Stimulated activated CD4-positive, alpha-beta T cell treated with anti-CD3 and anti-CD28 coated beads, Interleukin-1b, Interleukin-23, amount 100 ng/mL, for 1 hour (primary cell): ENCODE results near the gene OR10A4.
"Not testable (repeated sequence)": the region's sequence is repeated elsewhere in the genome, so short reads cannot be mapped to it uniquely, and the experiment has no call there.

ENCODE experiments used
- DNase-seq, 2 donors: peaks; one replicate each; pipeline ENCODE4 v3.0.0-alpha.2; 2020; ENCODE audit warnings: low read depth in 2 of 2

Gene OR10A4

DNA sequence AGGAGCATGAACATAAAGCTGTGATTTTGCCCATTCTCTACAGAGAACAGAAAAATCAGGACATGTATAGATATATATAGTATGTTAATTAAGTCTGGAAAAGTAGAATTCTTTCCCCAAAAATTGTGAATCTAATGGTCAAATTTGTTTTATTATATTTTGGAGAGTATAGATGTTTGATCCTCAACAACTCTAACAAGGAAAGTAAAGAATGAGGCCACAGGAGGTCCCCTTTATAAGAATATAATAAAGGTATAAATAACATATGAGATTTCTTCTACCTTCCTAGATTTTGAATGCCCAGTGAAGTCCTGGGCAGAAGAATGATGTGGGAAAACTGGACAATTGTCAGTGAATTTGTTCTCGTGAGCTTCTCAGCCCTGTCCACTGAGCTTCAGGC lies at the start of gene OR10A4:
Gene OR10A4 (plus strand): TSS at position 301 of the 400 bp plus-strand sequence. CDS start 23 bp downstream, at position 324.
- no peak for DNase-seq

DNA sequence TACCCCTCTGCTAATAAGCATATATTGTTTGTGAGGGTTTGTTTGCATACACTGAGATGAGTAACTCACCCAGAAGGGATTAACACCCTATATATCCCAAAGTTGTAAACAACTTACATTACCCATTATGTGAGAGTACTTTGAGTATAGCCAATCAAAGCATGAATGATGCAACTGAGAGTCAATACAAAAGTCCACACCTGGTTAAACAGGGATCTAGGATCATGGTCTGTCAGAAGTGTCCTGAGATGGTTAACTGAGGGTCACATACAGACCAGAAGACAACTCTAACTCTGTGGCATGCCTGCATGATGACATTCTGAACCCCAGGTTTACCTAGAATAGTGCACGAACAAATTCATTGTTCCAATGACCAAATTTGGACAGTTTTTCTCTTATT lies 48.3 kb upstream of the OR10A4 start:
- no peak for DNase-seq

- DNase-seq: no peak
Measured at GRCh38 chr11:6833356-6833755, 43.1 kb upstream of the OR10A4 start.

DNA sequence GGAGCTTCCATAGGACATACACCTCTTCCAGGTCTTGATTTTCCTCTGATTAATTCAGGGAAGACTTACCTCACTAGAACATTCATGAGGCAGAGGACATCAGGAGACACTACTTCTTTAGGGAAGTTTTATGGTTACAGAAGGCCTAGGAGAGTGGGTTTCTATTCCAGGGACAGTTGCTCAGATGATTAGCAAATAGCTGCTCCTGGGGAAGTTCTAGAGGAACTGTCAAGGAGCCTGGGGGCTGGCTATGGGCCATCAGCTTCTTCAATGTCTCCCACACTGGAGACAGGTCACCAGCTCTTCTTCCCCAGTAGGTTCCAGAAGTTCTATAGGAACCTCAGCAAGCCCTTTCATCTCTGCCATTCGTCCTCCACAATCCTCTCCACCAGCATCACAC lies 42.4 kb upstream of the OR10A4 start:
- DNase-seq: no peak

DNA sequence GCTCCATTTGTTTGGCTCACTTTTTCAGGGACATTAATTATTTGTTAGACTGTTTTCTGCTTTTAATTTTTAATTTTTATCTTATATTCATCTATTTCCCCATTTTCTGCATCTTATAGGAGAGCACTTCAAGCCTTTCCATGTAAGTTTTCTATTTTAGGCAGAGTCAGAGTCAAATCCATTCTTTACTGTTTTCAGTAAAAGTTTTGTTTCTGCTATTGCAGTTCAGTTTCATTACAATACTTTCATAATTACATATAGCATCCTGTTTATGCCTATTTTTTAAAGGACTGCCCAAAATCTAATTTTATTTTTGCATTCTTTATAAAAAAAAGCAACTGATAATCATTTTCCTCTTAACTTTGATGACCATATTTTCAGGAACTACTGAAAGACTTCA lies 34.7 kb upstream of the OR10A4 start:
- DNase-seq: no peak

DNA sequence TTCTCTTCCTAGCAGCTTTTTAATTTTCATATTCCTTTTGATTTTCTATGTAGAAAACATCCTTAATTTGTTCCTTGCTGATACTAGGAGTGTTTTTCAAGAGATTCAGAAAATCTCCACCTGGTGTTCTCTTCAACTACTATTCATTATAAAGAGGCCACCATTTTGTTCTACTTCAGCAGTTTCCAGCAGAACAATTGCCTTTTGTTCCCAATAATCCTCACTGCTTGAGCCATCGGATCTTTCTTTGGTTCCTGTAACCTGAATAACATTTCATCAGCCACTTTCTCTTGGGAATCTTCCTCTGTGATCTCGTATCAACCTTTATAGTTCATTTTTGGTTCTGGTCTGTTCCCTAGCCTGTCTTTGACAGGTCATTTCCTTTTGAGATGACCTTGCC lies 32.8 kb upstream of the OR10A4 start:
- DNase-seq: no peak

- no peak for DNase-seq
Measured at GRCh38 chr11:6844356-6844755, 32.1 kb upstream of the OR10A4 start.

GRCh38 chr11:6845383-6845782 lies 31.0 kb upstream of the OR10A4 start, which contains the start of gene OR10A5:
TSS of gene OR10A5 (plus strand) at chr11:6845683. CDS start at chr11:6845683, 0 bp downstream.
- no peak for DNase-seq

DNA sequence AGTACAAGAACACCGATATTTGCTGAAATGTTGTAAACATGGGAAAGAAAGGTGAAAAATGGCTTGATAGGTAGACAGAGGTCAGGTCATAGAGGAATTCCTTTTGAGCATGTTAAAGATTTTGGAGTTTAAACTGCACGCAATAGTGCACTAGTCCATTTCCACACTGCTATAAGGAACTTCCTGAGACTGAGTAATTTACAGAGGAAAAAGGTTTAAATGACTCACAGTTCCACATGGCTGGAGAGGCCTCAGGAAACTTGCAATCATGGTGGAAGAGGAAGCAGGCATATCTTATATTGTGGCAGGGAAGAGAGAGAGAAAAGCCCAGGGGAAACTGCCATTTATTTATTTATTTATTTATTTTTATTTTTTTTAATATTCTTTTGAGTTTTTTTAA lies 25.9 kb upstream of the OR10A4 start:
- DNase-seq: no peak

DNA sequence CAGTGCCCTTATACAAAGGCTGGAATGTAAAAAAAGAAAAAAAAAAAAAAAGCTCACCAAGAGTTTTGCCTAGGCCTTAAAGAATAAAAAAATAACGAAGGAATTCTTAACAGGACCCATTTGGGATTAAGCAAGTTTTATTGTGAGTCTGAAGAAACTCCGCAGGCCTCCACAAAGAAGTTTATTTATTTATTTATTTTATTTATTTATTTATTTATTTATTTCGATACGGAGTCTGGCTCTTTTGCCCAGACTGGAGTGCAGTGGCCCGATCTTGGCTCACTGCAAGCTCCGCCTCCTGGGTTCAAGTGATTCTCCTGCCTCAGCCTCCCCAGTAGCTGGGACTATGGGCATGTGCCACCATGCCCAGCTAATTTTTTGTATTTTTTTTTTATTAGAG lies 21.6 kb upstream of the OR10A4 start:
- DNase-seq: not testable (repeated sequence)

DNA sequence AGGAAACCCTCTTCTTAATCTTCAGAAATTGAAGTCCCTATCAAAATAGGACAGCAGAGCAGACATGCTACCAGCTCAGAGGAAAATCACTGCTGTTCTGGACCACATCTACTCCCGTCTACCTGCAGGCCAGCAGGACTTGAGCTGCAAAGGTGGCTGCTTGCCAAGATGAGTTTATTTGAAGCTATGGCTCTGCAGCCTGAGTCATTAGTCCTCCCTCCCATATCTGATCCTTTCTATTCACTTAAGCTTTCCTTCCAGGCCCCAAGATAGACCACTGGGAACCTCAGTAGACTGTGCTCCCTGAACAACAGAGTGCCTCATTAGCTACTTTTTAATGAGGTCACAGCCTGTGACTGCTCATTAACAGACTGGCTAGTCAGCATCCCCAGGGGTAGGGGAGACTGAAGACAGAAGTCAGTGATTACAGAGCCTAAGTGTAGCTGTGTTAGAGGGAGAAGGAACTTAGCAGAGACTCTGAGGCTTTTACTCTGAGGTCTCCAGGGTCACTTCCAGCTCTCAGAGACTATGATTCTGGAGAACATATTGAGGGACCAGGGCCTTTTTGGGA lies 20.4 kb upstream of the OR10A4 start:
- DNase-seq: no peak

- no peak for DNase-seq
Measured at GRCh38 chr11:6856871-6857270, 19.6 kb upstream of the OR10A4 start.

DNA sequence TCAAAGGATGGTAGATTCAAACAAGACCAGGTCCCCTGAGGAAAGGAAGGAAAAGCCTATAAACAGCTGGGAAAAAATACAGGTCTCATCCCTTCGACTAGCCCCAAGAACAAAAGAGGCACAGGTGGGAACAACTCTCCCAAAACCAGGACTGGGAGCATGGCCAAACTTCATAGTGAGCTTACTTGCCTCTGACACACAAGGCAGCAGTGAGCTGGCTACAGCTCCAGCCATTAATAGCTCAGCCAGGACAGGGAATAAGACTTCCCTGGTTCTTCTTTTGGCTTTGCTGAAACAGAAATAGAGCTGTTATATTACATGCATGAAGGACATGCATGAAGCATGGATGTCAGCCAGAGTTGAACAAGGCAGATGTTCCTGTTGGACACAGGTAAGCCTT lies 13.5 kb upstream of the OR10A4 start, which contains the start of gene OR10A2:
Gene OR10A2 (plus strand): TSS at position 97 of the 400 bp plus-strand sequence. CDS start 6,698 bp downstream, outside the sequence.
- no peak for DNase-seq

DNA sequence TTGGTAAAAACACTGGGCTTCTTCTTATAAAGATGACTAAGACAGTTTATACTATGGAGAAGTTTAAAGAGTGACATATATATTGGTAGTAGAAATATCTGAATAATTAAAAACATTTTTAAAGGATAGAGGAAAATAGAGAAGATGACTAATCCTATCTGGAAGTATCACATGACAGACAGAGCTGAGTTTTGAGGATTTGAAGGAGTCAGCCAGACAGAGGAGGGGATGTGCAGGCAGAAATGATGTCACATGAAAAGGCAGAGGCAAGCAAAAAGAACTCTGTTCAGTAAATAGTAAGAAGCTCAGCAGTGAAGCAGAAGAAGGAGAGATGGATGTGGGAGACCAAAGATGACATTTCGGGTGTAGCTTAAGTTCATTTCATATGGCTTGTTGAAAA lies 12.0 kb upstream of the OR10A4 start:
- DNase-seq: no peak

- DNase-seq: no peak
Measured at GRCh38 chr11:6871278-6871677, 5.1 kb upstream of the OR10A4 start.

- no peak for DNase-seq
Measured at GRCh38 chr11:6875761-6876160, 664 bp upstream of the OR10A4 start.

DNA sequence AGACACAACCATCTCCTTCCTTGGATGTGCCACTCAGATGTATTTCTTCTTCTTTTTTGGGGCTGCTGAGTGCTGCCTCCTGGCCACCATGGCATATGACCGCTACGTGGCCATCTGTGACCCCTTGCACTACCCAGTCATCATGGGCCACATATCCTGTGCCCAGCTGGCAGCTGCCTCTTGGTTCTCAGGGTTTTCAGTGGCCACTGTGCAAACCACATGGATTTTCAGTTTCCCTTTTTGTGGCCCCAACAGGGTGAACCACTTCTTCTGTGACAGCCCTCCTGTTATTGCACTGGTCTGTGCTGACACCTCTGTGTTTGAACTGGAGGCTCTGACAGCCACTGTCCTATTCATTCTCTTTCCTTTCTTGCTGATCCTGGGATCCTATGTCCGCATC lies 489 bp downstream of the OR10A4 start:
- no peak for DNase-seq

GRCh38 chr11:6882751-6883150 lies 6.3 kb downstream of the OR10A4 start:
- no peak for DNase-seq

DNA sequence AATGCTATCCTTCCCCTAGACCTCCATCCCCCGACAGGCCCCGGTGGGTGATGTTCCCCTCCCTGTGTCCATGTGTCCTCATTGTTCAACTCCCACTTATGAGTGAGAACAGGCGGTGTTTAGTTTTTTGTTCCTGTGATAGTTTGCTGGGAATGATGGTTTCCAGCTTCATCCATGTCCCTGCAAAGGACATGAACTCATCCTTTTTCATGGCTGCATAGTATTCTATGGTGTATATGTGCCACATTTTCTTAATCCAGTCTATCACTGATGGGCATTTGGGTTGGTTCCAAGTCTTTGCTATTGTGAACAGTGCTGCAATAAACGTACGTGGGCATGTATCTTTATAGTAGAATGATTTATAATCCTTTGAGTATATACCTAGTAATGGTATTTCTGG lies 11.3 kb downstream of the OR10A4 start:
- DNase-seq: not testable (repeated sequence)

GRCh38 chr11:6888830-6889229 lies 12.4 kb downstream of the OR10A4 start:
- DNase-seq: no peak

GRCh38 chr11:6889835-6890234 lies 13.4 kb downstream of the OR10A4 start:
- no peak for DNase-seq

- no peak for DNase-seq
Measured at GRCh38 chr11:6892400-6892799, 16.0 kb downstream of the OR10A4 start, which contains the start of gene OR2D2. TSS of gene OR2D2 (minus strand) at chr11:6892500. CDS start at chr11:6892500, 0 bp downstream.

GRCh38 chr11:6894097-6894496 lies 17.7 kb downstream of the OR10A4 start:
- DNase-seq: no peak

- no peak for DNase-seq
Measured at GRCh38 chr11:6895010-6895409, 18.6 kb downstream of the OR10A4 start.
